GM18498 (cell line): ENCODE measurements around the gene ERBB4.
"Not testable (repeated sequence)": the region's sequence is repeated elsewhere in the genome, so short reads cannot be mapped to it uniquely, and the experiment has no call there.

Experiments used
- ATAC-seq: cut with Tn5 transposase; IDR thresholded peaks from one replicate; pipeline ENCODE4 v1.9.1; 2021; ENCODE audit warnings: mild to moderate bottlenecking, moderate library complexity; ENCODE audit not compliant: unreplicated experiment

The ERBB4 gene

DNA sequence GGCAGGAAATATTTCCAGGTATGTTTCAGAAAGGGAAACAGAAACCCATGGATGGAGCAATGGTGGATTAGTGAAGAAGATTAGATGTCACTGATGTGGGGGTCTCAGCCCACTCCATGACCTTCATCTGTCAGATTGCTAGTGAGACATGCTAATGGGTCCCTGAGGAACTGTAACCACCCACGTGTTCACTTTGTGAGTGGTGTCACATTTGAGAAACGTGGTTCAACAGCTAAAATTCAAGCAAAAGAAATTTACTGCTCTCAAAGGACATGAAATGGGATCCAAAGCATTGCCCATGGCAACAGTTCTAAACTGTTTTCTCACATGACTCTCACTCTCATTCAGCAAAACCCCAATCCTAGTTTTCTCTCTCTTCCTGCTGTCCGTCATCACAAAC, 776.1 kb downstream of the ERBB4 start:
- no peak for ATAC-seq

- ATAC-seq, result no peak
Measured at GRCh38 chr2:211760103-211760502, 778.5 kb downstream of the ERBB4 start.

GRCh38 chr2:211756266-211756665, 782.3 kb downstream of the ERBB4 start:
- ATAC-seq, result no peak

DNA sequence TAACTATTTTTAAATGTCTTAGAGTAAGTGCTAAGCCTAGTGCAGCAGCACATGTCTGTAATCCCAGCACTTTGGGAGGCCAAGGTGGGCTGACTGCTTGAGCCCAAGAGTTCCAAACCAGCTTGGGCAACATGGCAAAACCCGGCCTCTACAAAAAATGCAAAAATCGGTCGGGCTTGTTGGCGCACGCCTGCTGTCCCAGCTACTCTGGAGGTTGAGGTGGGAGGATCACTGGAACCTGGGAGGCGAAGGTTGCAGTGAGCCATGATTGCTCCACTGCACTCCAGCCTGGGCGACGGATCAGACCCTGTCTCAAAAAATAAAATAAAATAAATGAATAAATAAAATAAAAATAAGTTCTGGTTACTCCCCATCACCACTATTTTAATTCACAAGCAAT, 783.4 kb downstream of the ERBB4 start:
- ATAC-seq, result no peak

GRCh38 chr2:211751848-211752247, 786.8 kb downstream of the ERBB4 start:
- ATAC-seq, result no peak

- ATAC-seq, result no peak
Measured at GRCh38 chr2:211748339-211748738, 790.3 kb downstream of the ERBB4 start.

DNA sequence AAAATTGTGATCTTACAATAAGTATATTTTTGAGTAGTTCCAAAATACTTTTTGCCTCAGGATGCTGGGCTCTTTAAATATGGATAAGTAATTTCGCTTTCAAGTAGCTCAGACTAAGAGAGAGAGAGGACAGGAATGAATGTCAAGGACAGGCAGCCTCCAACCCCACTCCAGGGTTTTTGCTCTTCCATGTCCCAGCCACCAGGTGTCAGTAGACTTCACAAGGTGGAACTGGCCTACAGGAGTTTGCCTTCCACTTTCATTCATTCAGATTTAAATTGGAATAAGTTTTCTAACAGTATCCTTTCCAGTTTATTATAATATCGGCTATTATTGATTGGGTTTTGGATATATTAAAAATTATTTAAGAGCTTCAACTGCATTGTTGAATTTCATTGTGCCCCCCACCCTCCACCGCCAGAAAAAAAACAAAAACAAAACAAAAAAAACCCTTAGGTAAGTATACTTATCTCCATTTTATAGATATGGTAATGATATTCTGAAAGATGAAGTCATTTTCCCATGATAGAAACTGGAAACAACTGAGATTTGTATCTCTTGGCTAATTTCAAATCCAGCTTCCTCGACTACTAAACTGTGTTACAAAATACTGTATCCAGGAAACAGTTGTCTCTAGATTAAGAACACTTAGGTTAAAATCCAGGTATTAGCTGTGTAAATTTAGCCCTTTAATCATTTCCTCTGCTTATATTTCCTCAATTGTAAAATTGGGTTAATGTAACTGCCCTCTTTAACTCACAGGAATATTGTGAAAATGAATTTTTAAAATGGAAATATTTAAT, 793.1 kb downstream of the ERBB4 start:
- peak; percentile 96 for ATAC-seq

GRCh38 chr2:211744379-211744778, 794.2 kb downstream of the ERBB4 start:
- ATAC-seq, result no peak

DNA sequence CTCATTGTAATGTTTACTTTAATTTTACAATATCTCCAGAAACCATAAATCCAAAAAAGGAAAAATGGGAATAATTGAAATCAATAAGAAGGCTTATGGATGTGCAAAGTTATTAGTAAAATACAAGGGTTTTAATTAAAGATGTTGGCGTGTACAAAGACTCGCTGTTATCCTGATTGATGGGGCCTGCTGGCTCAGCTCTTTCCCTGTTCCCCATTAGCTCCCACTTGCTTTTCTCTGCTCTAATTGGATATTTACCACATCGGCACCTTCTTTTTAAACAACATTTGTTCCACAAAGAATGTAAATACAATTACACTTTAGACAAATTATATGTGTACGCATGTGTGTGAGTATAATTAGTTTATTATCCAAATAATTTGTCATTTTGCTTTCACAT, 796.6 kb downstream of the ERBB4 start:
- no peak for ATAC-seq

- no peak for ATAC-seq
Measured at GRCh38 chr2:211737282-211737681, 801.3 kb downstream of the ERBB4 start.

- no peak for ATAC-seq
Measured at GRCh38 chr2:211730215-211730614, 808.4 kb downstream of the ERBB4 start.

GRCh38 chr2:211729433-211729832, 809.2 kb downstream of the ERBB4 start:
- no peak for ATAC-seq

- ATAC-seq, result no peak
Measured at GRCh38 chr2:211724933-211725332, 813.7 kb downstream of the ERBB4 start.

DNA sequence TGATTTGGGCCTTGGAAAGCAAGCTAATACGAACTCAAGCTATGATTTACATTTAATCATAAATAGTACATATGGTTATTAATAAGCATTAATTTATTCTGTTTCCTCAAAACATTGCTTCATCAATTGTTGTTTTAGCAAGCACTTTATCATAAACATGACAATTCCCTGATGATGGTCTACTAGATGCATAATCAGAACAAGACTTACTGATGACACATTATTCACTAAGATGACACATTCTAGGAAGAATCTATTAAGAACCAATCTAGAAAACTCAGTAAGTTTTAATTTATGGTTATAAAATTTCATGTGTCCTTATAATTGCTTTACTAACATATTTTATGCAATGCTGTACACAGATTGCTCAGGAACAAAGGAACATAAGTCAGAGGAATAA, 815.2 kb downstream of the ERBB4 start:
- ATAC-seq, result no peak

DNA sequence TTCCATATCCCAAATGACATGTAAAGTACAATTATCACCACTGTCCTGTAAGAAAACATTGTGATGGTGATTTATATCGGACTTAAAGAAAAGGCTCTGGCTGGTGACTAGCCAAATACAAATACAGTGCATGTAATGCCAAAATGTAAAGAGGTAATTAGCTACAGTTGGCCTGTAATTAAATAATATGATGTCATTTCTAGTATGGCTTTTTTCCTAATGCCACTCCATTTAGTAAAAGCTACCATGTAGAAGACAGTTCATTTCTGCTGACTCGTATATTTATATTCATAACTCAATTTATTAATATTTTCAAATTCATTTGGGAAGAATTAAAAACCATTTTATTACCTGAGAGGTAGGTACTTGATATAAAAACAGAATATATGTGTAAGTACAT, 815.7 kb downstream of the ERBB4 start:
- no peak for ATAC-seq

GRCh38 chr2:211721874-211722273, 816.7 kb downstream of the ERBB4 start:
- ATAC-seq, result not testable (repeated sequence)

GRCh38 chr2:211709389-211709788, 829.2 kb downstream of the ERBB4 start:
- ATAC-seq, result no peak

GRCh38 chr2:211692689-211693088, 845.9 kb downstream of the ERBB4 start:
- no peak for ATAC-seq

- ATAC-seq, result no peak
Measured at GRCh38 chr2:211690736-211691135, 847.9 kb downstream of the ERBB4 start.

GRCh38 chr2:211688196-211688595, 850.4 kb downstream of the ERBB4 start:
- no peak for ATAC-seq

GRCh38 chr2:211674715-211675114, 863.9 kb downstream of the ERBB4 start:
- no peak for ATAC-seq

DNA sequence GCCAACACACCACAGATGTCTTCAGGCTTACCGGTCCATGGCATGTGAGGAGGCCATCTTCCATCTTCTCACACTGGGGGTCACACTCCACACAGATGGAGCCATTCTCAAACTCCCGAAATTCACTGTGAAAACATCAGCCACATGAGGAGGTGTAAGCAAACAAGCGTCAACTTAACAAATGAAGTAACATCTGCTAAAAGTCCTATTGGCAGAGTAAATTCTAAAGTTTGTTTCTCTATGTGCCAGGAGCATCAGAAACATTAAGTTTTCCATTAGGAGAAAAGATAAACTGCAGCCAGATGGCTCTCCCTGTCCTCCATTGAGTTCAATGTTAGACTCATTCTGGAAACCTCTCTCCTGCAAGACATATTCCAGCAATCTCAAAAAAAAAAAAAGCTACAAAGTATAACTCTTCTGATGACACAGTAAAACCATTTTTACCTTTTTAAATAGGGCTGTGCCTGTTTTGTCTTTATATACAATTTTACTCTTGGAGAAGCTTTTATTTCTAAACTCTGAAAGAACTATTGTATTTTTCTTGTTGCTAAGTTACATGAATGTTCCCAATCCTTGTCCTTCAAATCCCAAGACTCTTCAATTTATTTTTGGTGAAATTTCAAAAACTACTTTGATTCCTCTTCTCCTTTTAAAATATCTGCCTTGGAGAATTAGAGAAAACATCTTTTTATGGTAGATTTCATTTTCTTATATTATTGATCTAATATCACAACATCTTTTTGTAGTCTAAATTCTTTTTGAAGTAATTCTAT, 865.3 kb downstream of the ERBB4 start:
- ATAC-seq, result no peak
